Spinal cord (tissue), 10 donors: Measurements from ENCODE around the gene MMP23B. TPM values are rescaled to one million over a fixed set of nuclear protein-coding genes. Genes with fewer than 3 reads are reported as not detected.

Source experiments
- DNase-seq, 6 donors: peaks; one replicate each; pipeline versions ENCODE4 v3.0.0 to v3.0.0-alpha.2; 2013 to 2015; ENCODE audit warnings: low spot score in 6 of 6, low read depth in 4 of 6
- H3K27ac ChIP-seq: one replicate; pipeline ENCODE4 v1.5.1; 2013; ENCODE audit warnings: low read depth, low read length, control low read depth
- H3K27me3 ChIP-seq: one replicate; pipeline ENCODE4 v1.6.1; 2013; ENCODE audit warnings: low read length; ENCODE audit not compliant: control insufficient read depth, insufficient read depth
- H3K36me3 ChIP-seq: one replicate; pipeline ENCODE4 v1.6.1; 2013; ENCODE audit warnings: low read length; ENCODE audit not compliant: control insufficient read depth, insufficient read depth
- H3K4me1 ChIP-seq: one replicate; pipeline ENCODE4 v1.6.1; 2013; ENCODE audit warnings: low read length; ENCODE audit not compliant: control insufficient read depth, insufficient read depth
- H3K4me3 ChIP-seq: one replicate; pipeline ENCODE4 v1.5.1; 2013; ENCODE audit warnings: low read depth, low read length, control low read depth
- H3K9me3 ChIP-seq: one replicate; pipeline ENCODE4 v1.6.1; 2013; ENCODE audit warnings: low read length; ENCODE audit not compliant: control insufficient read depth, insufficient read depth
- WGBS: methylation state at CpG from one replicate; pipeline ENCODE4 v1.1.5; 2013; ENCODE audit warnings: missing lambda C conversion rate; ENCODE audit not compliant: insufficient coverage; 5-methylcytosine and 5-hydroxymethylcytosine counted together
- polyA plus RNA-seq, 2 donors: library from polyadenylated mRNA; unstranded; fragments of 120-200 nt; gene quantifications; one replicate each; pipeline ENCODE4 v1.2.1, GENCODE V29; 2013; ENCODE audit not compliant: insufficient read length in 2 of 2
- total RNA-seq, 2 donors: library from RNA; depleted of rRNA in 1 of 2; stranded (reverse); fragments of 120-200 nt in 1 of 2; fragments of >200 nt in 1 of 2; gene quantifications; one replicate each; pipeline versions ENCODE4 v1.2.3 to v1.2.4, GENCODE V29; 2013 to 2014
- donor health status: healthy.

The MMP23B gene
- total and polyA plus RNA-seq, 4 donors, result 2.6 to 13.2 (median 7.2) TPM

DNA sequence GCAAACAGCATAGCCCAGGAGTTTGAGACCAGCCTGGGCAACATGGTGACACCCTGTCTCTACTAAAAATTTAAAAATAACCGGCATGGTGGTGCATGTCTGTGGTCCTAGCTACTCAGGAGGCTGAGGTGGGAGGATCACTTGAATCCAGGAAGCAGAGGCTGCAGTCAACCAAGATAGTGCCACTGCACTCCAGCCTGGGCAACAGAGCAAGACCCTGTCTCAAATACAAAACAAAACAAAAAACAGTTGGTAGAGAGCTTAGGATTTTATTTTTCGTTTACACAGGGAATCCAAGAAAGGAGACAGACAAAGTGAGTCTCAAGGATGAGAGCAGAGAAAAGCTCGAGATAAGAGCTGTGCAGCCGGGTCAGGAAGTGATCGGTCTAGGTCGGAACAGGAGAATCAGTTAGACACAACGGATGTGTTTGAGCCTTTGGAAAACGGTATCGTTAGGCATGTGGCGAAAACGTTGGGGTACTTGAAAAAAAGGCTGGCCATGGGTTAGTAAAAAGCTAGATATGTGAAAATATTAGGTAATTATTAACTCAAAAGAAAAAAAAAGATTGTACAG lies 18.4 kb upstream of the MMP23B start:
- Histone ChIP-seq H3K27ac (no peak overlapping the region), H3K36me3 (peaks cover 26% of the 10 kb centered on the region), H3K4me3 (peak overlapping the region; percentile 99), H3K9me3 (no peaks in the 10 kb centered on the region), H3K27me3 (no peaks in the 10 kb centered on the region), H3K4me1 (peaks cover 37% of the 10 kb centered on the region)
- DNase-seq, result no peak
- WGBS, result 94% methylated on average over 11 of the region's 11 CpGs

DNA sequence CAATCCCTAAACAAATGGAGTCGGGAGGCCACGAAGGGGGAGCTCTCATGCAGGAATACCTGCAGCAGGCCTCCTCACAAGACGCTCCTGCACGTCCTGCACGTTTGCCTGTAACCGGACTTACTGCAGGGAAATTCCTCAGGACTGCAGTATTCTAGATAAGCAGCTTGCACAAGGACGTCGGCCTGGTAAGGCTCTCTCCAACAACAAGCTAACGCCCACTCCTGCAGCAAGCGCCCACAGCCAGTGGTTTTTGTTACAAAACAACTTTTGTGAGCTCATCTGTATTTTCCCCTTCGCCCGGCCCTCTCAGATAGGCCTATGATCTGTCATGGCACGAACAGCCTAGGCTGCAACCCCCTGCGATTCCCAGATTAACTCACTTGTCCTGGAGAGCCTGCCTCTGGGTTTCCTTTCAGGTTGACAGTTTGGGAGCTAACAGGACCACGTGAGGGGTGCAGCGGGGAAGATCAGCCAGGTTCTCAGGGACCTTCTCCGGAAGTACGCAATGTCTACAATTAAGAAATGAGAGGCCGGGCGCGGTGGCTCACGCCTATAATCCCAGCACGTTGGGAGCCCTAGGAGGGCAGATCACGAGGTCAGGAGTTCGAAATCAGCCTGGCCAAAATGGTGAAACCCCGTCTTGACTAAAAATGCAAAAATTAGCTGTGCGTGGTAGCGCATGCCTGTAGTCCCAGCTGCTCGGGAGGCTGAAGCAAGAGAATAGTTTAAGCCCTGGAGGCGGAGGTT lies 17.6 kb upstream of the MMP23B start:
- peaks cover 34% of the 10 kb centered on the region for H3K36me3 ChIP-seq
- peak overlapping the region; percentile 100 for H3K27ac ChIP-seq
- H3K9me3 ChIP-seq, result no peaks in the 10 kb centered on the region
- no peak for DNase-seq
- peak overlapping the region; percentile 99 for H3K4me3 ChIP-seq
- peaks cover 37% of the 10 kb centered on the region for H3K4me1 ChIP-seq
- 22% methylated on average over 30 of the region's 30 CpGs for WGBS
- H3K27me3 ChIP-seq, result no peaks in the 10 kb centered on the region

DNA sequence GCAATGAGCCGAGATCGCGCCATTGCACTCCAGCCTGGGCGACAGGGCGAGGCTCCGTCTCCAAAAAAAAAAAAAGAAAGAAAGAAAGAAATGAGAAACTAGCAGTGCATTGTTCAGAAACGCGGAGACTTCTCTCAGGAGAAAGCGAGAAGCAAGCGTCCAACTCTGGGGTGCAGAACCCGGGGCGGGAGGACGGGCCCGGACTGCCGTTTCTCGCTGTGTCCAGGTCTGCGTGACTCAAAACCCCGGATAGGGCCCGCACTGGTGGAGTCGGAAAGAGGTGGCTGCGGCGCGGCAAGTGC lies 17.1 kb upstream of the MMP23B start:
- Histone ChIP-seq H3K9me3 (no peaks in the 10 kb centered on the region), H3K27ac (peak overlapping the region; percentile 100)
- WGBS, result 0% methylated on average over 23 of the region's 23 CpGs

DNA sequence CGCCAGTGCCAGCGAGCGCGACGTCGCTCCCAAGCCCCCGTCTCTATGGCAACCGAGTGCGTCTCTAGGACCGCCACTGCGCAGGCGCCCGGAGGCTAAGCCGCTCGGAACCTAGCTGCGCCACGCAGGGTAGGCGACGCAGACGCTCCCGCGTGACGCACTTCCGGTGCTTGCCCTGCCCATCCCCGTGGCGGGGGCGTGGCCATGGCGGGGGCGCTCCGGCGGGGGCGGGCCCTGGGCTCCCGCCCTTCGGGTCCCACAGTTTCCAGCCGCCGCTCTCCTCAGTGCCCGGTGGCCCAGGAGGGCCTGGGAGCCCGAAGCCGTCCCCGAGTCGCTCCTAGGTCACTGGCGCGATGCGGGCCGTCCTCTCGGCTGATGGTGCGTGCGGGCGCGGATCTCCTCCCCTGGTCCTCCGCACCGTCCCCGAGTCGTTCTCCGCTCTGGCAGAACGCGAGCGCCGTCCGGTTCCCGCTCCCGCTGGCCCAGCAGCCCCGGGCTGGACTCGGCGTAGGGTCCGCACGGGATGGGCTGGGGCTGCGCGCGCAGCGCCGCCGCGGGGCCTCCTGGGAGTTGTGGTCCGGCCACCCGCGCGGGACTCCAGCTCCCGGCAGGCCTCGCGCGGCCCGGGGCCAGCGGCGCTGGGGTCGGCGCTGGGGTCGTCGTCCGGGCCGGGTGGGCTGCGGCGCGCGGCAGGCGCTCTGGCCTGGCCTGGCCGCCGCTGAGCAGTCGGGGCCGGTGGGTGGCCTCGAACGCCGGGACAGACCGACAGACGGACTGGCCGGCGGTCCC lies 16.5 kb upstream of the MMP23B start, which contains the start of gene MIB2:
Gene MIB2 (plus strand): TSS at position 245 of the 789 bp plus-strand sequence. CDS start 7,953 bp downstream, outside the sequence.
- under 1% methylated on average over 107 of the region's 107 CpGs for WGBS
- peaks cover 37% of the 10 kb centered on the region for H3K4me1 ChIP-seq
- peak within 1 kb of the TSS; percentile 99 for H3K4me3 ChIP-seq
- DNase-seq, result peak; percentile 82 to 99 (median 94)
- peaks cover 45% of the 10 kb centered on the region for H3K36me3 ChIP-seq
- H3K27ac ChIP-seq, result peak within 1 kb of the TSS; percentile 100
- no peaks in the 10 kb centered on the region for H3K27me3 ChIP-seq
- no peaks in the 10 kb centered on the region for H3K9me3 ChIP-seq

More for the DNA sequence above, 17.1 kb upstream of the MMP23B start:
- Histone ChIP-seq H3K4me1 (peaks cover 37% of the 10 kb centered on the region), H3K4me3 (peak overlapping the region; percentile 99), H3K27me3 (no peaks in the 10 kb centered on the region), H3K36me3 (peaks cover 39% of the 10 kb centered on the region)
- DNase-seq, result no peak

DNA sequence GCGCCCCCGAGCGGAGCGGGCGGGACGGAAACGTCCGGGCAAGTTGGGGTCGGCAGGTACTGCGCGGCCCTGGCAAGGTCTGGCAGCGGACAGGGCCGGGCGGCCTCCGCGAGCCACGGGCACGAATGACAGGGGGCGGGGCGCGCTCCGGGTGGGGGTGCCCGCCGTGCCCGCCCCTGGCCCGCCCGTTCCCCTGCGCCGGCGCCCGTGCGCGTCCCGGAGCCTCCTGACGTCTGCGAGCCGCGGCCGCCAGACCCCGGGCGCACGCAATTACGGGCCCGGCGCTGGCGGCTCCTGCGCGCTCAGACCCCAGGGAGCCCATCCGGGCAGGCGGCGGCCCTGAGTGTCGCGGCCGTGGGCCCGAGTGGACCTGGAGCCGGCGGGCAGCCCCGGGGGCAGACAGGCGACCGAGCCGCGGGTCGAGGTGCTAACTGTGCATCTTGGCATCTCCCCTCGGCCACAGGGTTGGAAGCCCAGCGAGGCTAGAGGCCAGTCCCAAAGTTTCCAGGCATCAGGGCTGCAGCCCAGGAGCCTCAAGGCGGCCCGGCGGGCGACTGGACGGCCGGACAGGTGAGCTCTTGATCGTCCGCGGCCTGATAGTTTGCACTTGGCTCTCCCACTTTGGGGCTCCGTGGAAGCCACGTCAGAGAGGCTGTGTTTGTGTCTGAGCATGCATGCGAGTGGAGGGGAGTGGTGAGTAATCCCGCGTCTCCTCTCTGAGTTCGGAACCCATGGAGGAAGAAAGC lies 15.8 kb upstream of the MMP23B start:
- Histone ChIP-seq H3K4me1 (peaks cover 37% of the 10 kb centered on the region), H3K27me3 (no peaks in the 10 kb centered on the region), H3K9me3 (no peaks in the 10 kb centered on the region), H3K4me3 (peak overlapping the region; percentile 52), H3K36me3 (peaks cover 48% of the 10 kb centered on the region), H3K27ac (no peak overlapping the region)
- WGBS, result 6% methylated on average over 80 of the region's 80 CpGs
- peak in 1 of 6 donors; percentile 24 for DNase-seq

DNA sequence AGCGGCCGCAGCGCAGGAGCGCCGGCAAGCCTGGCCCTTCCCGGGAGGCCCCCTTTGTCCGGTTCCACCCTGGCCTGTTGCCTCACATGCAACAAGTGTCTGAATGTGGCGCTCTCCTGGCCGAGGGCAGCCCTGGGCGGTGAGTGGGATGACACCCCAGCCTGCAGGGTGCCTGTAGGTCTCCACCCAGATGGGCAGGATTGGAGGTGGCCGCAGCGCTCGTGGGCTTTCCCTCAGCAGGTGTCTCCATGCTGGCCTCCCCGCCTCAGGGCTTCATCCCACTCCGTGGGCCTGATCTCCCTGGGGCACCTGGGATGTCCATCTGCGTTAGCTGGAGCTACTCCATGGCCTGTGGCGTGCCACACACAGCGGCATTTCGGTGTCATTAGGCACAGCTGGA lies 15.1 kb upstream of the MMP23B start:
- WGBS, result 84% methylated on average over 19 of the region's 19 CpGs
- DNase-seq, result no peak
- Histone ChIP-seq H3K9me3 (no peaks in the 10 kb centered on the region), H3K4me3 (peak overlapping the region; percentile 52), H3K27ac (no peak overlapping the region), H3K27me3 (no peaks in the 10 kb centered on the region), H3K4me1 (peaks cover 37% of the 10 kb centered on the region), H3K36me3 (peaks cover 54% of the 10 kb centered on the region)

DNA sequence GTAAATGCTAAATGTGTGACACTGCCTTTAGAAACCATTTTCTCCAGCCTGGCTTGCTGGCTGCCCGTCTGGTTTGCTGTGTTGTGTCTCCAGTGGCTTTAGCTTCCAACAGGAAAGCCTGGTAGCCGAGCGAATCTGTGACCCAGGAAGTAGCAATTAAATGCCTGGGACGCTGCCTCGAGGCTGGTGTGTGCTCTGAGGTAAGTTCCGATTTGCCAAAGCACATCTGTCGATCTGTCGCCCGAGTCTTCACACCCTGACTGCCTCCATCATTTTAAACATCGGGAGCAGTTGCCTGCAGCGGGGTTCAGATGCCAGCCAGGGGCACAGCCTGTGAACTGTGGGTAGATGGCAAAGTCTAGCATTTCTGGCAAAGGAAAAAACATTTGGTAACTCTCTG lies 14.5 kb upstream of the MMP23B start:
- H3K9me3 ChIP-seq, result no peaks in the 10 kb centered on the region
- no peak overlapping the region for H3K4me3 ChIP-seq
- WGBS, result 93% methylated on average over 5 of the region's 11 CpGs
- H3K36me3 ChIP-seq, result peaks cover 61% of the 10 kb centered on the region
- H3K27ac ChIP-seq, result no peak overlapping the region
- no peaks in the 10 kb centered on the region for H3K27me3 ChIP-seq
- no peak for DNase-seq
- H3K4me1 ChIP-seq, result peaks cover 37% of the 10 kb centered on the region

DNA sequence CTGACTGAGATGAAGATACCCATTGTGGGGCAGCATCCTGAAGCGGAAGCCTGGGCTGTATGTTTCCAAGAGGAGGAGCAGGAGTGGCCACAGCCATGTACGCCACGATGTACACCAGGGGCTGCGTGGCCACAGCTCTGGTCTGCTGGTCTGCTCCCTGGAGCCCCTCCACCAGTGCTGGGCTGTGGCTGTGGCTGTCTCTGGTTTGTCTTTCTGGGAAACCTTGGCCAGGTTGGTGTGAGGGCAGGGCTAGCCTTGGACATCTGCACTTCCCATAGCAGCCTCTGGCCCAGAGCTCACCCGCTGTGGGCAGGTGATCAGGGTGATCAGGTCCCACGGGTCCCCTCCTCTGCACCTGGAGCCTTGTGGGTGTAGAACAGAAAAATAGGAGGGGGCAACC lies 14.0 kb upstream of the MMP23B start:
- no peak for DNase-seq
- H3K27ac ChIP-seq, result no peak overlapping the region
- no peaks in the 10 kb centered on the region for H3K27me3 ChIP-seq
- peaks cover 65% of the 10 kb centered on the region for H3K36me3 ChIP-seq
- no peak overlapping the region for H3K4me3 ChIP-seq
- peaks cover 37% of the 10 kb centered on the region for H3K4me1 ChIP-seq
- no peaks in the 10 kb centered on the region for H3K9me3 ChIP-seq
- WGBS, result 96% methylated on average over 6 of the region's 6 CpGs

DNA sequence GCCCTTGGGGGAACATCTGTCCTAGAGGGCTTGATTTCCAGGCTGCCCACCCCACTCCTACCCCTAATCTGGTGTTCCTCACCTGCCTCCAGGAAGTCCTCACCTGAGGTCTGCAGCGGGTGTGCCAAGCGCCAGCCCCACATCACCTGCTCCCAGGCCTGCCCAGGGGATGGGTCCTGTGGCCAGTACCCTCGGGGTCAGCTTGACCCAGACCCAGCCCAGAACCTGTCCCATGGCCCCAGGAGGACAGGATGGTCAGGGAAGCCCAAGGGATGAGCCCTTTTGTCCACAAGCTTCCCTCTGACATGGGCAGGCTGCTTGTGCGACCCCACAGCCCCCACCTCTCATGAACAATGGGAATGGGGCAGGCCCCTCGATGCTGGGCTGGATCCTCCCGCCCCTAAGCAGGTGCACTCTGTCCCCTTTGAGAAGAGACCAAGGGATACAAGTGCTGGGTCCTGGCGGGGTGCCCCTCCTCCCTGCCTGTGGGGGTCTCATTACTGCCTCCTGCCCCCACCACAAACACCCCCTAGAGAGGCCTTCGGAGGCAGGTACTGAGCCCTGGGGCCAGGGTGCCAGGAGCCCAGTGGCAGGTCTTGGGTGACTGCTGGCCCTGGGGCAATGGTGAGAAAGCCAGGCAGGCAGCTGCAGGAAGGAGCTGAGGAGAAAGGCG lies 13.4 kb upstream of the MMP23B start:
- H3K4me3 ChIP-seq, result no peak overlapping the region
- no peak overlapping the region for H3K27ac ChIP-seq
- WGBS, result 95% methylated on average over 9 of the region's 9 CpGs
- peaks cover 71% of the 10 kb centered on the region for H3K36me3 ChIP-seq
- H3K27me3 ChIP-seq, result no peaks in the 10 kb centered on the region
- no peak for DNase-seq
- no peaks in the 10 kb centered on the region for H3K9me3 ChIP-seq
- H3K4me1 ChIP-seq, result peaks cover 32% of the 10 kb centered on the region
